Spleen (tissue), 7 donors: ENCODE results near the gene MYO1A.

Source experiments
- POLR2A ChIP-seq, 3 donors: fragments of 450-650 bp; IDR thresholded peaks; one replicate each; pipeline ENCODE4 v1.5.1; 2017; ENCODE audit warnings: antibody characterized with exemption in 3 of 3, mild to moderate bottlenecking in 1 of 3
- TF ChIP-seq, protein P1 (sequence below), 11 experiments: fragments of 200-600 bp in 7 of 11; fragments of 450-650 bp in 4 of 11; sonication (generic) in 4 of 11; IDR thresholded peaks in 8 of 11; conservative IDR thresholded peaks in 3 of 11; 1 replicate in 7 of 11; 2 replicates in 4 of 11; pipeline versions ENCODE4 v1.4.0 to v1.8.0; 2016 to 2021; ENCODE audit warnings: antibody characterized with exemption in 11 of 11, inconsistent platforms in 4 of 11, mild to moderate bottlenecking in 1 of 11
- donor health status: DM: no; HTN: no; CAD: no; lungs with moderate emphysema.
- donor health status: DM: no; HTN: no; CAD: no.
- donor health status: DM: no; HTN: no; CAD: no.

DNA sequence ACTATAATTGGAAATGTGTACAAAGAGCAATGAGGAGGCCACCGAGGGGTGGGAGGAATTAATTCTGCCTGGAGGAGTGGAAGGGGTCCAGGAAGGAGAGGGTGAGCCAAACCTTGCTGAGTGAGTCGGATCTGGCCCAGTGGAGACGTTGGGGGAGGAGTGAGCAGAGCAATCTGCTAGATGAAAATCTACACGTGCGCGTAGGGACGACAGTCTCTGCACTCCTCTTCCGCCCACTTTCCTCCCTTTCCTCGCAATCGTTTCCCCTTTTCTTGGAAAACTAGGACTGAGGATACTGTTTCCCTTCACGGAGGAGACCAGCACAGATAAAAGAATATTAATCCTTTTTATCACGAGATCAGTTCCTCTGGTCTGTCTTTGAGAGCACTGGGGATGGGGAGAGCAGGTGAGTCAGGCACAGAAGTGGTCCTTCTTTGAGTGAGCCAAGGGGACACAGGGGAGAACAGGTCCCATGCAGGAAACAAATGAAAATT lies 36.1 kb upstream of the MYO1A start:
- TF ChIP-seq, protein P1, sequence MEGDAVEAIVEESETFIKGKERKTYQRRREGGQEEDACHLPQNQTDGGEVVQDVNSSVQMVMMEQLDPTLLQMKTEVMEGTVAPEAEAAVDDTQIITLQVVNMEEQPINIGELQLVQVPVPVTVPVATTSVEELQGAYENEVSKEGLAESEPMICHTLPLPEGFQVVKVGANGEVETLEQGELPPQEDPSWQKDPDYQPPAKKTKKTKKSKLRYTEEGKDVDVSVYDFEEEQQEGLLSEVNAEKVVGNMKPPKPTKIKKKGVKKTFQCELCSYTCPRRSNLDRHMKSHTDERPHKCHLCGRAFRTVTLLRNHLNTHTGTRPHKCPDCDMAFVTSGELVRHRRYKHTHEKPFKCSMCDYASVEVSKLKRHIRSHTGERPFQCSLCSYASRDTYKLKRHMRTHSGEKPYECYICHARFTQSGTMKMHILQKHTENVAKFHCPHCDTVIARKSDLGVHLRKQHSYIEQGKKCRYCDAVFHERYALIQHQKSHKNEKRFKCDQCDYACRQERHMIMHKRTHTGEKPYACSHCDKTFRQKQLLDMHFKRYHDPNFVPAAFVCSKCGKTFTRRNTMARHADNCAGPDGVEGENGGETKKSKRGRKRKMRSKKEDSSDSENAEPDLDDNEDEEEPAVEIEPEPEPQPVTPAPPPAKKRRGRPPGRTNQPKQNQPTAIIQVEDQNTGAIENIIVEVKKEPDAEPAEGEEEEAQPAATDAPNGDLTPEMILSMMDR (IDR thresholded peaks at IDR 0.05 in 8 of 11, conservative IDR thresholded peaks at IDR 0.05 in 3 of 11), result no peak
- no peak for TF ChIP-seq POLR2A (IDR thresholded peaks at IDR 0.05)
